GM12873 (cell line): ENCODE measurements around the gene SLC39A7.

Source experiments
- TF ChIP-seq, protein P1 (sequence below): IDR thresholded peaks from 2 replicates; pipeline ENCODE4 v1.5.1; 2012; ENCODE audit warnings: low read depth, mild to moderate bottlenecking, moderate library complexity, low read length, control low read depth; ENCODE audit not compliant: insufficient read depth; ENCODE audit errors: missing control alignments

SLC39A7 gene, protein sequence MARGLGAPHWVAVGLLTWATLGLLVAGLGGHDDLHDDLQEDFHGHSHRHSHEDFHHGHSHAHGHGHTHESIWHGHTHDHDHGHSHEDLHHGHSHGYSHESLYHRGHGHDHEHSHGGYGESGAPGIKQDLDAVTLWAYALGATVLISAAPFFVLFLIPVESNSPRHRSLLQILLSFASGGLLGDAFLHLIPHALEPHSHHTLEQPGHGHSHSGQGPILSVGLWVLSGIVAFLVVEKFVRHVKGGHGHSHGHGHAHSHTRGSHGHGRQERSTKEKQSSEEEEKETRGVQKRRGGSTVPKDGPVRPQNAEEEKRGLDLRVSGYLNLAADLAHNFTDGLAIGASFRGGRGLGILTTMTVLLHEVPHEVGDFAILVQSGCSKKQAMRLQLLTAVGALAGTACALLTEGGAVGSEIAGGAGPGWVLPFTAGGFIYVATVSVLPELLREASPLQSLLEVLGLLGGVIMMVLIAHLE

DNA sequence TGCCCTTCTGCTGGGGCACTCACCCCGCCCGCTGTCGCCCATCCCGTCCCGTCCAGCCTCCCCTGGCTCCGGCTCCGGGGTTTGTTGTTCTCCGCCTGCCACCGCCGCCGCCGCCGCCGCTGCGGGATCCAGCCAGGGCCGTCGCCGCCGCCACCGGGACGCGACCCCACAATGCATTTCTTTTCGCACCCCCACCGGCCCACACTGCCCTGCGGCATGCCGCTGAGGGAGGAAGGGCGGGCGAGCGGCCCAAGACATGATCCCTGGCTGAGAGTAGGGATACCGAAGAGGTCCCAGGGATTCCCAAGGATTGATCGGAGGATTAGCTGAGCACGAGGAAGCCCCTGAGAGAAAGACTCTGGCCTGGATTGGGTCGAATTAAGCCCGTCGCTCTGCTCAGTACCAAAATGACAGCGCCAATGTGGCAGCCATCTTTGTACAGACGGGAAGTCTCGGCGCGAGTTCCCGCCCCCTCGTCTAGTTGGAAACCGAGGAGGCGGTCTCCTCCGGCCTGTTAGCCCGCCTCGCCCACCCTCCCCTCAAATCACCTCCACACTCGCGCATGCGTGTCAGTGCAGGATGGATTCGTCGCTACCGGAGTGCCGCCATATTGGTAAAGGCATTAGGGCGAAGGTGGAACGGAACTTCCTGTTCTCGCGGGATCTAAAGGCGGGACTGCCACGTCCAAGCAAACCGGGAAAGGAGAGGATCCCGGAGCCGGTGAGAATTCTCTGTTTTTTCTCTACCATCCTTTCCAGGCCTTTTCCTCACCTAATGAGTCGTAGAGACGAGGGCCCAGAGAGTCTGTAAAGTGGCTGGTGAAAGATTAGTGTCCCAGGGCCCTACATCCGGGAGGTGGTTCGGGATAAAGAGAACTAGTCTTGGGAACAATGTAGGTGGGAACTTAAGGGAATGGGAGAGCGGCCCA is at the start of gene SLC39A7, which contains the start of gene RXRB:
Gene SLC39A7, plus strand, starts transcription at position 649 of the 928 bp plus-strand sequence. CDS start 379 bp downstream, outside the sequence.
Gene RXRB, minus strand, starts transcription at position 447 of the 928 bp plus-strand sequence. Its CDS starts 189 bp downstream, at position 258.
- TF ChIP-seq, protein P1, sequence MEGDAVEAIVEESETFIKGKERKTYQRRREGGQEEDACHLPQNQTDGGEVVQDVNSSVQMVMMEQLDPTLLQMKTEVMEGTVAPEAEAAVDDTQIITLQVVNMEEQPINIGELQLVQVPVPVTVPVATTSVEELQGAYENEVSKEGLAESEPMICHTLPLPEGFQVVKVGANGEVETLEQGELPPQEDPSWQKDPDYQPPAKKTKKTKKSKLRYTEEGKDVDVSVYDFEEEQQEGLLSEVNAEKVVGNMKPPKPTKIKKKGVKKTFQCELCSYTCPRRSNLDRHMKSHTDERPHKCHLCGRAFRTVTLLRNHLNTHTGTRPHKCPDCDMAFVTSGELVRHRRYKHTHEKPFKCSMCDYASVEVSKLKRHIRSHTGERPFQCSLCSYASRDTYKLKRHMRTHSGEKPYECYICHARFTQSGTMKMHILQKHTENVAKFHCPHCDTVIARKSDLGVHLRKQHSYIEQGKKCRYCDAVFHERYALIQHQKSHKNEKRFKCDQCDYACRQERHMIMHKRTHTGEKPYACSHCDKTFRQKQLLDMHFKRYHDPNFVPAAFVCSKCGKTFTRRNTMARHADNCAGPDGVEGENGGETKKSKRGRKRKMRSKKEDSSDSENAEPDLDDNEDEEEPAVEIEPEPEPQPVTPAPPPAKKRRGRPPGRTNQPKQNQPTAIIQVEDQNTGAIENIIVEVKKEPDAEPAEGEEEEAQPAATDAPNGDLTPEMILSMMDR, result no peak

GRCh38 chr6:33151050-33151449 is 49.6 kb upstream of the SLC39A7 start:
- TF ChIP-seq, protein P1, result no peak

DNA sequence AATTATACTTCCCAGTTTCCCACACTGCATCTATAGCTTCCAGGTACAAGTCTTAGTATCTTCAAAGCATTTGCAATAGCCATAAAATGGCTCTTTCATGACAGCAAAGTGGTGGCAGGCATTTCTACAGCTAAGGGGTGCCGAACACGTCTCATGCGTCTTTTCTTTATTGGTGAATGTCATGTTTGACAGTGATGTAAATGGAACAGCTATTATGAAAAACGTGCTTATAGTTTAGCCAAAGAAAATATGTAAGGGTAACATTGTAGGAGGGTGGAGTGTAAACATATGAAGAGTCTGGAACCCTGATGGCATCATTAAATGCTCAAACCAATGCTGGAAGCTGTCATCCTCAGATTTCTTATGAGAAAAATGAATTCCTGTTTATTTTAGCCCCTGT is 46.3 kb upstream of the SLC39A7 start:
- TF ChIP-seq, protein P1, result no peak

GRCh38 chr6:33156561-33156960 is 44.1 kb upstream of the SLC39A7 start:
- TF ChIP-seq, protein P1, result no peak

DNA sequence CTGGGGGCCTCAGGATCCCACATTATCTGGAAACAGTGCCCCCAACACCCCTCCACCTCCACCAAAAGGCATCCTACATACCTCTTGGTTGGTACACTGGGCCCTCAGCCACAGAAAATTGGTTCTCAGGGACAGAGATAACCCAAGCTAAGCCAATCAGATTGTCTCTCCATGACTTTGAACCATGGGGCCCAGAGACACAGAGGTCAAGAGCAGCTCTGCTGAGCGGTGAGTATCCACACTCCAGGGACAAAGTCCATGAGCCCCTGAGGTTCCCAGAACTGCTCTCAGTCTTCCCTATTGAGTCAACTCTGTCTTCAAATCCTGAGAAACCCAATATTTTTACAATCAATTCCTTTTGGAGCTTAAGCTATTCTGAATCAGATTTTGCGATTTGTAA is 43.7 kb upstream of the SLC39A7 start:
- TF ChIP-seq, protein P1, result no peak

DNA sequence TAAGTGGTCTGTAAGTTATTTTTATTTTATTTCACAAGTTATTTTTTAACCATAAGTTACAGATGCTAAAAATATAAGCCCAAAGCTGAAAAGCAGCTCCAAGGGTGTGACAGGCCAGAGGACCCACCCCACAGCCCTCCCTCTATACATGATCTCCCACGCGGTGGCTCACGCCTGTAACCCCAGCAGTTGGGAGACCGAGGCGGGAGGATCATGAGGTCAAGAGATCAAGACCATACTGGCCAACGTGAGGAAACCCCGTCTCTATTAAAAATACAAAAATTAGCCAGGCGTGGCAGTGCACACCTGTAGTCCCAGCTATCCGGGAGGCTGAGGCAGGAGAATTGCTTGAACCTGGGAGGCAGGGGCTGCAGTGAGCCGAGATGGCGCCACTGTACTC is 40.6 kb upstream of the SLC39A7 start:
- TF ChIP-seq, protein P1, result no peak

DNA sequence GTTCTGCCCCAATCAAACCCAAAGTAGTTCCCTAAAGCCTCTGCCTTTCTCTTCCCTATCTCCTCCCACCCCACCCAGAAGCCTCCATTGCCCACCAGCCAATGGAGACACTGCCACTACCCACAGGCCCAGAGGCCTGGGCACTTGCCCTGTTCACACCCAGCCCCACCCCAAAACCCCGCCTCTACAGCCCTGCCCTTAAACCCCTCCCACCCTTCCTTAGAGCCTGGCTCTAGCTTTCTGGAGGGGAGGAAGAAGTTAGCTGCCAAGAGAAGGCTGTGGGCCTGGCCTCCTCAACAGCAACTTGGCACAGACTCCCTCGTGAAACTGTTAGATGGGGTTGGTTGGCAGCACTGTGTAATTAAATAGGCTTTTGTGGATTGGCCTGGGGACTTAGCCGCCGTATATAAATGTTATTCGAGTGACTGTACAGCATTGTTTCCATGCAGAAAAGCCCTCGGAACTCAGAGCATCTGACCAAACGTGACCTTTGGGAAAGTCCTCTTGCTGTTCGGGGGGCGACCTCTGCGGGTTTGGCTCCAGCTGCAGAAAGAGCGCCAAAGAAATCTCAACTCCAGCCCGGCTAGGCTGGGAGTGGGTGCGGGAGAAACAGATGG is 39.8 kb upstream of the SLC39A7 start:
- TF ChIP-seq, protein P1, result no peak
